HL-60/S4 (cell line): Measurements from ENCODE around the gene KIAA1191.
"Not testable (repeated sequence)": the region's sequence is repeated elsewhere in the genome, so short reads cannot be mapped to it uniquely, and the experiment has no call there.

Experiments
- in situ Hi-C: fragments of 300-500 bp; cut with MboI; formaldehyde crosslinking; loops from 2 replicates; pipeline ENCODE4 v1.14.3; 2022; ENCODE audit warnings: low sequenced_read_pairs

Gene KIAA1191

GRCh38 chr5:176361437-176362232 is at the start of gene KIAA1191:
Gene KIAA1191, minus strand, starts transcription at chr5:176361764. Its CDS starts 2,256 bp downstream, at chr5:176359508.
- in situ Hi-C loops, result no loop called here

DNA sequence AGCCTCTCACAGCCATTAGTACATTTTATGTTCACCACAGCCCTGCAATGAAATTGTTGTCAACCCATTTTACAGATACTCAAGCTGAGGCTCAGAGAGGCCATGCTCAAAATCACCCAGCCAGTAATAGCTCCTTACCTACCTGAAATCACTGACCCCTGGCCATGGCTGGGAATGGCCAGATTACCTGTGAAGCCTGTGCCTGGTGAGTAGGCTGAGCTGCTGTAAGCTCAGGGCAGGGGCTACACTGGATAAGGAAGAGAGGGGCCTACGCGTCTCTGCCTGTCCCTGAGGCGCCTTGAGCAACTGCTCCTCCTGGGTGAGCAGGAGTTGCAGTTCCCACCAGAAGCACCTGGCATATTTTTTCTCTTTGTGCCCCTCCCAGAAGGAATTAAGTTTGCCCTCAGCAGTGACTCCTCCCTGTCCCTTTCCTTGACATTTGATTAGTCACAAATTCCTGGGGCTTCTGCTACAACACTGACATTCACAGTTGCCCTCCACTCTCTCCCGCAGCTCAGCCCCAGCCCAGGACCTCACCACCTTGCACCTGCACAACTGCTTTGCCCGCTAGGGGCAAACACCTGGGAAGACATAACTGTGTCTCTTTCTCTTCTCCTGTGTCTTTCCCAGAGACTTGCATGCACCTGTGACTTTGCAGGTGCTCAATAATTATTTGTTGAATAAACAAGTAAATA is 49.1 kb upstream of the KIAA1191 start:
- in situ Hi-C loops, result no loop called here

DNA sequence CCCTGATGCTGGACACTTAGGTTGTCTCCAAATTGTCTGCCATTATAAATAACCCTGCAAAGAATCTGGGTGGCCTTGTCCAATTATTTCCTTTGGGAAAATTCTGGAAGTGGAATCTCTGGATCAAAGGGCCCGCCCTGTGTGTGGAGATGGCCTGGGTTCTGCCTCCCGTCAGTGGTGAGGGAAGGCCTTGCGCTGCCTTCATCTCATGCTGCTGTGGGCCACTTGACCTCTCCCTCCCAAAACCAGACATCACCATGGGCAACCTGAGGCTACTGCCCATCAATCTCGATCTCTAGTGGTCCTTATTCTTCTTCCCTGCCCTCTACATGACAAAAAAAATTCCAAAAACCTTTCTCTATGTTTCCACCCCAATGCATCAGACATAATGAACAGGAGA is 48.2 kb upstream of the KIAA1191 start:
- in situ Hi-C loops, result no loop called here

DNA sequence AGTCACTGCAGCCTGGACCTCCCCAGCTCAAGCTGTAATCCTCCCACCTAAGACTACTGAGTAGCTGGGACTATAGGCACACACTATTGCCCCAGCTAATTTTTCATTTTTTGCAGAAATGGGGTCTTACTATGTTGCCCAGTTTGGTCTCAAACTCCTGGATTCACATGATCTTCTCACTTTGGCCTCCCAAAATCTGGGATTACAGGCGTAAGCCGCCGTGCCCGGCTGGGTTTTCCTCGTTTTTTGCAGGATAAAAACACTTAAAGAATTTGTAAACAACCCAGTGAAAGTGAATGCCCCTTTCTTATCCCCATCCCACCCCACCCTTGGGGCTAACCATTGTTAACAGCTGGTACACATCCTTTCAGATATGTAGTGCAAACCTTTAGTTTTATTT is 47.0 kb upstream of the KIAA1191 start:
- in situ Hi-C loops, result no loop called here

DNA sequence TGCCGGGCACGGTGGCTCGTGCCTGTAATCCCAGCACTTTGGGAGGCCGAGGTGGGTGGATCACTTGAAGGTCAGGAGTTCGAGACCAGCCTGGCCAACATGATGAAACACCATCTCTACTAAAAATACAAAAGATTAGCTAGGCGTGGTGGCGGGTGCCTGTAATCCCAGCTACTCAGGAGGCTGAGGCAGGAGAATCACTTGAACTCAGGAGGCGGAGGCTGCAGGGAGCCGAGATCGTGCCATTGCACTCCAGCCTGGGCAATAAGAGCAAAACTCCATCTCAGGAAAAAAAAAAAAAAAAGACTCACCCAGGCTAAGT is 46.6 kb upstream of the KIAA1191 start:
- in situ Hi-C loops, result not testable (repeated sequence)

DNA sequence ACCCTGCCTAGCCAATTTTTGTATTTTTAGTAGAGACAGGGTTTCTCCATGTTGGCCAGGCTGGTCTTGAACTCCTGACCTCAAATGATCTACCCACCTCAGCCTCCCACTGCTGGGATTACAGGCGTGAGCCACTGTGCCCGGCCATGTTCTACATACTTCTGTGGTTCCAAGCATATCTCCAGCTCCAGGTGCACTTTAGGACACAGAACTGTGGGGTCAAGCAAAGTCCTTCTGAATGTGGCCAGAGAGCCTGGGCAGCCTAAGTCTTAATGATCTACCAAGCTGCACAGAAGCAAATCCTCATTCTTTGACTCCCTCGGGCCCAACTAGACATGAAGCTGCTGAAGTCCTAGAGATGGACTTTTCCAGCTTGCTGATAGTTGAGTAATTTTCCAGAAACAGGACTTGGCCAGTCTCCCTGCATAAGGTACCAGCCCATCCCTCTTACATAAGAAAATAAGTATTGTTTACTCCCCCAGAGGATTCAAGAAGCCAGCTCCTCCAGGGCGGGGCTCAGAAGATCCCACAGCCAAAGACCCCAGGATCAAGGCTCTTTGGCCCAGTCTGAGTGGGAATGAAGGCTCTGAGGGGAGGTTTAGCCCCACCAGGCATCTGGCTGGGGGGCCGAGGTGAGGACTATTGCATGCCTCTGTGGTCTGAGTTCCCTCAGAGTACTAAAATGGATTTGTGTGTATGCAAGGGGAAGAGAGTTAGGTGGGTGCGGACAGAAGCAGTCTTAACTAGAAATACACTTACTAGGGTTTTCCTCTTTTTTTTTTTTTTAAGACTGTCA is 46.1 kb upstream of the KIAA1191 start:
- in situ Hi-C loops, result no loop called here

GRCh38 chr5:176406436-176407052 is 45.0 kb upstream of the KIAA1191 start:
- in situ Hi-C loops, result no loop called here

- in situ Hi-C loops, result no loop called here
Measured at GRCh38 chr5:176405656-176406435, 44.3 kb upstream of the KIAA1191 start.

DNA sequence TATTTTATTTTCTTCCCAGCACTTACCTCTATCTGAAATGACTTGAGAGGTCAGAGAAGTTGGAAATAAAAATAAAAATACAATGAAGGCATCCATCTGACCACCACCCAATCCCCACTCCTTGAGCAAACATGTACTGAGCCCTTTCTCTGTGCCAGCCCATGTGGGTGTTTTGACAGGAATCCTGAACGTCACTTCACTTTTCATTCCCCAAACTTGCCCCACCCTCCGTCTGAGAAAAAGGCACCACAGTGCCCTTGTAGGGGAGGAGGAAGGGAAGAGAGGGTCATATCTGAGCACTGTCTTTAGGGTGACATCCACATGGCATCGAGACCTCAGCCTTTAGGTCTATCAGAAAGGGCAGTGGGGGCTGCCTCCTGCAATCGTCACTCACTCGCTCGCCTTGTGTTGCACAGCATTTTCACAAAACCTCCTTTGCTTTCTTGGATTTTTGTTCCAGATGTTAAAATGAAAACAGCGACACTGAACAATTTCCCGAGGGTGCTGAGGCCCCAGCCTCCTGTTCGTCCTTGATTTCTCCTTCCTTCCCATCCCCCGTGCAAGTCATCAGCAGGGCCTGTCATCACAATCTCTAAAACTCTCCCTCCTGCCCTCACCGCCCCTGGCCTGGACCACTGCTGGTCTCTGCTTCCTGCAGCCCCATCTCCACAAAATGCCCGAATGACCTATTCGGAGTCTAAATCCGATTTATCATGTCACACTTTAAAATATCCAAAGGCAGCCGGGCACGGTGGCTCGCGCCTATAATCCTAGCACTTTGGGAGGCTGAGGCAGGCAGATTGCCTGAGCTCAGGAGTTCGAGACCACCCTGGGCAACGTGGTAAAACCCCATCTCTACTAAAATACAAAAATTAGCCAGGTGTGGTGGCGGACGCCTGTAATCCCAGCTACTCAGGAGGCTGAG is 40.0 kb upstream of the KIAA1191 start:
- in situ Hi-C loops, result no loop called here

GRCh38 chr5:176400382-176401156 is 39.0 kb upstream of the KIAA1191 start:
- in situ Hi-C loops, result no loop called here

GRCh38 chr5:176397736-176398420 is 36.3 kb upstream of the KIAA1191 start:
- in situ Hi-C loops, result no loop called here

DNA sequence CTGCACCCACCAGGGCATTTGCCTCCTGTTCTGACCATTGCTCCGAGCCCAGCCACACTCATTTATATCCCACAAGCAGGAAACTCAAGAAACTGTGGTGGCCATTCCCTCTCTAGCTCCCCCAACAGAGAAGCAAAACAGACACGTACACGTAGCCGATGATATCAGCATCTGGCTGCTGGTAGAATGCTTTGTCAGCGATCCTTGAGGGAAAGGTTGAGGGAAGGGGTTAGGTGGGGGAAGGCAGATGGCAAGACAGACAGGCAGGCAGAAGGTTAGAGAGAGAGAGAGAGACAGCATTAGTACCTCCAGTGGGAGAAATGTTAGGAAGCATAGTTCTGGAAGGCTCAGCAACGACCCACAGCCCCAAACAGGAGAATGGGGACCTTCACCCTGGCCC is 34.8 kb upstream of the KIAA1191 start:
- in situ Hi-C loops, result no loop called here

GRCh38 chr5:176394881-176395675 is 33.5 kb upstream of the KIAA1191 start:
- in situ Hi-C loops, result no loop called here

GRCh38 chr5:176394096-176394495 is 32.5 kb upstream of the KIAA1191 start:
- in situ Hi-C loops, result no loop called here

DNA sequence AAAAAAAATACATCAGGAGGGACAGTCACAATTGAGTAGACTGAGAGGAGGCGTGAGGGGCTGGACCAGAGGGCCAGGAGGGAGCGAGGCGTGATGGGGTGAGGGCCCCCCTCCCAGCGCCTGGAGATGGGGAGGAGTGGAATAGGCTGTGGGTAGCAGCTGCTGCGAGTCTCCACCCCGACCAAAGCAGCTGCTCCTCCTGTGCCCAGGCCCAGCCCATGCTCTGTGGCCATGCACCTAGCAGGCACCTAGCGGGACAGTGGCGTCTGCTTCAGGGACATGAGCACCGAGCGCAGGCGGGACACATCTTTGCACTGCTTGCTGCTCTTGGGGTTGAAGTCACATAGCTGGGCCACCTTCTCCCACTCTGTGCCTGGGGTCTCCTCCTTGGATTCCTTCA is 31.0 kb upstream of the KIAA1191 start:
- in situ Hi-C loops, result no loop called here

GRCh38 chr5:176391999-176392398 is 30.4 kb upstream of the KIAA1191 start:
- in situ Hi-C loops, result no loop called here

DNA sequence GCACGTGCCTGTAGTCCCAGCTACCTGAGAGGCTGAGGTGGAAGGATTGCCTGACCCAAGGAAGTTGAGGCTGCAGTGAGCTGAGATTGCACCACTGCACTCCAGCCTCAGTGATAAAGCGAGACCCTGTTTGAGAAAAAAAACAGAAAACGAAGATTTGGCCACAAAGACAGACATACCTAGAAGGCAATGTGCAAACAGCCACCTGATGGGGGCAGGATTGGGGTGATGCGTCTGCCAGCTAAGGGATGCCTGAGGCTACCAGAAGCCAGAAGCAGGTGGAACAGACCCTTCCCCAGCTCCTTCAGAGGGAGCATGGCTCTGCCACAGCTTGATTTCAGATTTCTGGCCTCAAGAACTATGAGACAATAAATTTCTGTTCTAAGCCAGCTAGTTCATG is 29.9 kb upstream of the KIAA1191 start:
- in situ Hi-C loops, result no loop called here
